Urinary bladder (tissue), 4 donors: ENCODE data around the gene POLE4. TPM values are rescaled to one million over a fixed set of nuclear protein-coding genes. Genes with fewer than 3 reads are reported as not detected.

ENCODE experiments used
- DNase-seq: peaks from one replicate; pipeline ENCODE4 v3.0.0-alpha.2; 2015; ENCODE audit errors: extremely low spot score
- H3K27ac ChIP-seq: one replicate; pipeline ENCODE4 v1.5.1; 2013; ENCODE audit warnings: low read depth, mild to moderate bottlenecking, moderate library complexity
- H3K36me3 ChIP-seq: one replicate; pipeline ENCODE4 v1.6.1; 2013; ENCODE audit warnings: mild to moderate bottlenecking, moderate library complexity; ENCODE audit not compliant: insufficient read depth
- H3K4me1 ChIP-seq: one replicate; pipeline ENCODE4 v1.6.1; 2013; ENCODE audit warnings: mild to moderate bottlenecking, moderate library complexity; ENCODE audit not compliant: insufficient read depth
- H3K4me3 ChIP-seq: one replicate; pipeline ENCODE4 v1.5.1; 2013; ENCODE audit warnings: low read depth, low read length
- WGBS: extraction: QIAGEN DNeasy Blood & Tissue Kit; methylation state at CpG from one replicate; pipeline ENCODE4 v1.1.7; 2013; 5-methylcytosine and 5-hydroxymethylcytosine counted together
- polyA plus RNA-seq: library from polyadenylated mRNA; stranded (reverse); fragments of 200-250 nt; gene quantifications from one replicate; pipeline ENCODE4 v1.2.3, GENCODE V29; 2013
- total RNA-seq: library from RNA; depleted of rRNA; stranded (reverse); fragments of >200 nt; gene quantifications from one replicate; pipeline ENCODE4 v1.2.3, GENCODE V29; 2014
- donor health status: healthy with polysubstance abuse.
- donor health status: healthy.

POLE4 gene
- total and polyA plus RNA-seq, 2 donors, result 18.1 to 57.0 TPM

DNA sequence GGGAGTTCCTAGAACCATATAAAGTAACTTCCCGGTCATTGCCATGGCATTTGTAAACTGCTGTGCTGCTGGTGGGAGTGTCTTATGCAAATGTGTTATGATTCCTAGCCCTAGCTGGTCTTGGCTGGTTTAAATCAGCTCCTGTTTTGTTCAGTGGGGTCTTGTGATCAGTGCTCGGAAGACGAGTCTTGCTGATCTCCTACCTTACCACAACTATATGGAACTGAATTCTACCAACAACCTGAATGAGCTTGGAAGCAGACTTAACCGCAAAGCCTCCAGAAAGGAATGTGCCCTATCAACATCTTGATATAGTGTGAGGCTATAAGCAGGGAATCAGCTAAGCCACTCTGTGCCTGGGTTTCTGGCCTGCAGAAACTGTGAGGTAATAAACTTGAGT lies 33.5 kb downstream of the POLE4 start:
- WGBS, result 46% methylated on average over 4 of the region's 4 CpGs
- Histone ChIP-seq H3K4me1 (no peaks in the 10 kb centered on the region), H3K27ac (no peak overlapping the region), H3K4me3 (no peak overlapping the region), H3K36me3 (no peaks in the 10 kb centered on the region)
- DNase-seq, result no peak

DNA sequence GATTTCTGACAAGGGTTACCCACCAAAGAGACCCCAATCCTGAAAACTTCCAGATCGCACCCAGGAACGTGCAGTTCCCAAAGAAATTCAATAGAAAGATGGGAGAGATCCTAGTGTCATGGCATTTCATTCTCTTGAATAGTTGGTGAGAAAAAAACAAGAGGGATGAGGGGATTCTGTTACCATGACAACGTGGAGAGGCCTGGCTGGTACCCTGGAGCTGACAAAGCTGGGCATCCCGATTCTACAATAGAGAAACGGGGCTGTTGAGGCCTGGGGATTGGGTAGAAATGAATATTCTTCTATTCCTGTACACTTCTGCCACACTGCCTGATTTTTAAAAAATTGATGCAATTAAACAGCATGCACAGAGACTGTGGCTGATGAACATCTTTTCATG lies 41.0 kb downstream of the POLE4 start:
- no peaks in the 10 kb centered on the region for H3K36me3 ChIP-seq
- H3K4me3 ChIP-seq, result no peak overlapping the region
- H3K4me1 ChIP-seq, result no peaks in the 10 kb centered on the region
- no peak for DNase-seq
- WGBS, result 93% methylated on average over 5 of the region's 5 CpGs
- no peak overlapping the region for H3K27ac ChIP-seq

GRCh38 chr2:75002007-75002406 lies 43.6 kb downstream of the POLE4 start:
- no peak for DNase-seq
- H3K4me3 ChIP-seq, result no peak overlapping the region
- no peaks in the 10 kb centered on the region for H3K4me1 ChIP-seq
- 70% methylated on average over 3 of the region's 3 CpGs for WGBS
- no peak overlapping the region for H3K27ac ChIP-seq
- H3K36me3 ChIP-seq, result no peaks in the 10 kb centered on the region

DNA sequence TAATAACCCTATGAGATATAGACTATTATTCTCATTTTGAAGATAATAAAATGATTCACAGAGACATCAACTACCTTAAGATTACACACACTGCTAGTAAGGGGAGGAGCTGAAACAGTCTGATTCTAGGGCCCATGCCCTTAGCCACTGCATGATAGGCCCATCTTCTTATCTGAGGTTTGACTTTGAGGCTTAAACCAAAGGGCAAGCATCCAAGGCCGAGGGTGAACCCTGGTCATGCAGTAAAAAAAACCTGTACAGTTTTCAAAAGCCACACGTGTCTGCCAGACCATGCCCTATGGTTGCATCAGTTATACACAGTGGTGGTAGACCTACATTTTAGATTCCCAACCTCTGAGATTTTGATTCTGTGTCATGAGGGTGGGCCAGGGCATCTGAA lies 44.8 kb downstream of the POLE4 start:
- Histone ChIP-seq H3K4me1 (no peaks in the 10 kb centered on the region), H3K36me3 (no peaks in the 10 kb centered on the region), H3K4me3 (no peak overlapping the region), H3K27ac (no peak overlapping the region)
- 52% methylated on average over 2 of the region's 2 CpGs for WGBS
- DNase-seq, result no peak

DNA sequence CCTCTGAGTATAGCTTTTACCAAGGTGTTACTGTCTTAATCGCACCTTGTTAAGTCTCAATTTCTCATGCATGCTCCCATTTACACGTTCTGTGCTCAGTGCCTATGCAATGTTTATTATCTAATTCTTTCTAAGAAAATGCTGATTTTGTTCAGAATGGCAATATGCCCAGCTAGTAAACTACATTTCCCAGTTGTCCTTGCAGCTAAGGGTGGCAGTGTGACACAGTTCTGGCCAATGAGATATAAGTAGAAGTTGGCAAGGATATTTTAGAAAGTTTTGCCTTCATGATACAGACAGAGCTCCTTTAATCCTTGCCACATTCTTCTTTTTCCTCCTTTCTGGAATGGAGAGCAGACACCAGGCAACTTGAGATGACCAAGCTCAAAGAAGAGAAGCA lies 45.3 kb downstream of the POLE4 start:
- no peak for DNase-seq
- Histone ChIP-seq H3K27ac (no peak overlapping the region), H3K4me1 (no peaks in the 10 kb centered on the region), H3K4me3 (no peak overlapping the region), H3K36me3 (no peaks in the 10 kb centered on the region)
- WGBS, result 71% methylated on average over 2 of the region's 2 CpGs

DNA sequence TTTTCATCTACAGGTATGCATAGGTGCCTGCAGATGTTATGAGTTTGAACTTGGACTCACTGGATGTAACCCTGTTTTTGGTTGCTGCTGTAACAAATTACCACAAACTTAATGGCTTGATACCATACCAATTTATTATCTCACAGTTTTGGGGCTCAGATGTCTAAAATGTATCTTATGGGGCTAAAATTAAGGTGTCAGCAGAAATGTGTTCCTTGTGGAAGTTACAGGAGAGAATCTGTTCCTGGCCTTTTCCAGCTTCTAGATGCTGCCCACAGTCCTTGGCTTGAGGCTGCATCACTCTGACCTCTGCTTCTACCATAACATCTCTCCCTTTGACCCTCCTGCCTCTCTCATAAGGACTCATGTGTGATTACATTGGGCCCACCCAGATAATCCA lies 47.6 kb downstream of the POLE4 start:
- Histone ChIP-seq H3K27ac (no peak overlapping the region), H3K36me3 (no peaks in the 10 kb centered on the region), H3K4me3 (no peak overlapping the region), H3K4me1 (no peaks in the 10 kb centered on the region)
- DNase-seq, result no peak

GRCh38 chr2:75007061-75007460 lies 48.6 kb downstream of the POLE4 start:
- WGBS, result 97% methylated on average over 4 of the region's 4 CpGs

GRCh38 chr2:75007819-75008218 lies 49.4 kb downstream of the POLE4 start:
- Histone ChIP-seq H3K4me3 (no peak overlapping the region), H3K27ac (no peak overlapping the region), H3K4me1 (no peaks in the 10 kb centered on the region), H3K36me3 (no peaks in the 10 kb centered on the region)
- no peak for DNase-seq
- WGBS, result 91% methylated on average over 4 of the region's 4 CpGs

More at GRCh38 chr2:75007061-75007460, 48.6 kb downstream of the POLE4 start:
- Histone ChIP-seq H3K27ac (no peak overlapping the region), H3K4me3 (no peak overlapping the region), H3K36me3 (no peaks in the 10 kb centered on the region), H3K4me1 (no peaks in the 10 kb centered on the region)
- DNase-seq, result no peak

- DNase-seq, result no peak
- Histone ChIP-seq H3K4me3 (no peak overlapping the region), H3K4me1 (no peaks in the 10 kb centered on the region), H3K36me3 (no peaks in the 10 kb centered on the region), H3K27ac (no peak overlapping the region)
- WGBS, result 94% methylated on average over 1 of the region's 1 CpG
These were observed 52.1 kb downstream of the POLE4 start for GRCh38 chr2:75010571-75010970.

DNA sequence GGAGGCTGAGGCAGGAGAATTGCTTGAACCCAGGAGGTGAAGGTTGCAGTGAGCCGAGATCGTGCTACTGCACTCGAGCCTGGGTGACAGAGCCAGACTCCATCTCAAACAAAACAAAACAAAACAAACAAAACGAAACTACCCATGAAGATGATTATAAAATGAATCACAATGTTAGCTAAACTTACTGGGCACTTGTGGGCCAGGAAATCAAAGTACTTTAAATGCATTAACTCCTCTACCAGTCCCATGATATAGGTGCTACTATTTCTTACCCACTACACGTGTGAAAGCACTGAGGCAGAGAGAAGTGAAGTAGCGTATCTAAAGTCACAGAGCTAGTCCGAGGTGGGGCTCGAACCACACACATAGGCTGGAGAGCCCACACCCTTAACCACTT lies 53.6 kb downstream of the POLE4 start:
- WGBS, result 80% methylated on average over 8 of the region's 8 CpGs
- no peaks in the 10 kb centered on the region for H3K4me1 ChIP-seq
- no peaks in the 10 kb centered on the region for H3K36me3 ChIP-seq
- DNase-seq, result no peak
- H3K27ac ChIP-seq, result no peak overlapping the region
- no peak overlapping the region for H3K4me3 ChIP-seq

DNA sequence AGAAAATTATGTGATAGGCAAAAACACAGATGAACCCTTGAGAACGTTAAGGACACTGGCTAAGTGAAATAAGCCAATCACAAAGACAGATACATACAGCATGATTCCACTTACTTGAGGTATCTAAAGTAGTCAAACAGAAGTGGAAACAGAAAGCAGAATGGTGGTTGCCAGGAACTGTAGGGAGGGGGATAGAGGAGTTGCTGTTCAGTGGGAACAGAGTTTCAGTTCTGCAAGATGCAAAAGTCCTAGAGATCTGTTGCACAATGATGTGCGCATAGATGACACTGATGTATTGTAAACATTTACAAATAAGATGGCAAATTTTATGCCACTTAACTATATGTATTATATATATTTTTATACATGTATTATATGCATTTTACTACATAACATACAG lies 59.7 kb downstream of the POLE4 start:
- 90% methylated on average over 2 of the region's 2 CpGs for WGBS
- no peaks in the 10 kb centered on the region for H3K36me3 ChIP-seq
- H3K4me1 ChIP-seq, result no peaks in the 10 kb centered on the region
- DNase-seq, result no peak
- no peak overlapping the region for H3K4me3 ChIP-seq
- no peak overlapping the region for H3K27ac ChIP-seq

Other genes starting within 250 kb of the POLE4 start
- gene HK2, start 124.5 kb upstream of the POLE4 start, total RNA-seq, result 9.7 TPM
- gene HK2, start 124.5 kb upstream of the POLE4 start, polyA plus RNA-seq, result 8.2 TPM
- gene TACR1, start 240.9 kb downstream of the POLE4 start, total RNA-seq, result 1.9 TPM
- gene TACR1, start 240.9 kb downstream of the POLE4 start, polyA plus RNA-seq, result 3.4 TPM